HG02852 (cell line): ENCODE results near the gene AP2B1.
"Not testable (repeated sequence)": the region's sequence is repeated elsewhere in the genome, so short reads cannot be mapped to it uniquely, and the experiment has no call there.

Source experiments
- ATAC-seq: cut with Tn5 transposase; IDR thresholded peaks from one replicate; pipeline ENCODE4 v1.9.1; 2021; ENCODE audit warnings: mild to moderate bottlenecking, moderate library complexity; ENCODE audit not compliant: unreplicated experiment

The AP2B1 gene

DNA sequence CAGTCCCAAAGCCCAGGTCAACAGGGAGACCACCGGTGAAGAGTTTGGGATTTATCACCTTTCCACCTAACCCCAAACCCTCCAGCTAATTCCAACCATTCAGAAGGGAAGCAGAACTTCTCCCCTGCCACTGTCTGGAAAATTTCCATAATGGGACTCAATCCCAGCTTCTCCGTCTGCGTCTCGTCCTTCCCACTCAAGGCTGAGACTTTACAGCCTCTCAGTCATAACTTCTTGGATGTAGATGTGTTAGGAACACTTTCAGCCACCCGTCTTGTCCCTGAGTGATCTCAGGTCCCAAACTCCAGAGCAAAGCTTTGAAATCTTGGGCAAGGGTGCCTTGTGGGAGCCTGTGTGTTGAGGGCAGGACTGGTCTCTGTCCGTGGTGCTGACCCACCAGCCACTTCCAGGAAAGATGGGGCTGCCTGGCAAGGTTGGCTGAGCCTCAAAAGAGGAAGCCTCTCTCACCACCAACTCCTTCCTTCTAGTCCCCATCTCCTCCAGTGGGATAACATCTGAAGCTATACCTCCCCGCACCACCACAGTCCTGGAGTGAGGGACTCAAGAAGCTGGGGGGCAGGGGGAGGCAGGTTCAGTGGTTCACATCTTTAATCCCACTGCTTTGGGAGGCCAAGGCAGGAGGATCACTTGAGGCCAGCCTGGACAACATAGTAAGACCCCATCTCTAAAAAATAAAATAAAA lies 156.7 kb downstream of the AP2B1 start:
- no peak for ATAC-seq

DNA sequence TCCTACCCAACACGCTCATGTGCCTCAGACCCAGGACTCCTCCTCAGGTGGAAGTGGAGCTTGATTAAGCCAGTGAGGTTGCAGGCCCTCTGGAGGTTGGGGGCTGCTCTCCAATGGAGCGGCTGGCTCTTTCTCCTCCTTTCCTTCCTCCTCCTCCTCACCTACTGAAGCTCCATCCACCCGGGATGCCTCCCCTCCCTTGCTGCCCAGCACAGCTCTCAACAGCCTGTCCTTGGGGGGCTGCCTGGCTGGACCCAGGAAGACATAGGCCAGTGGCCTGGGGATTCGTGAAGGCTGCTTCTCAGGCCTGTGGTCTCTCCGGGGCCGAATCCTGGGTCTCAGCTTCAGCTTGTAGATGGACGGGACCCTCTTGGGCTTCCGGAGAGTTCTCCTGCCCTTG lies 157.7 kb downstream of the AP2B1 start:
- ATAC-seq = no peak

DNA sequence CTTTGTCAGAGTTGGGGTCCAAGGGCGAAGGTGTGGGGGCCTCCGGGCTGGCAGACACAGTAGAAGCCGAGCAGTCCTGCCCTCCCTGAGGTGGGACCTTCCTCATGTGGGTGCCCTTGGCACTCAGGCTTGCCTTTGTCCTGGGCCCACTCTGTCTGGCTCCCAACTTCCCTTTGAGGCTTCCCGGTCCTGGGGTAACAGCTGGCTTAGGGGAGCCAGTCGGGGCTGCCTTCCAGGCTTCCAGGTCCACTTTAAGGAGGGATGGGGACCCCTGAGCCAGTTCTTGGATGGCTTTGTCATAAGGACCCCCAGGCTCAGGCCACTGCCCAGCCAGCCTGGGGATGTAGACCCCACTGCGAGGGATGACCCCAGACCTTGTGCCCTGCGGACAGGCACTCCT lies 158.1 kb downstream of the AP2B1 start:
- no peak for ATAC-seq

DNA sequence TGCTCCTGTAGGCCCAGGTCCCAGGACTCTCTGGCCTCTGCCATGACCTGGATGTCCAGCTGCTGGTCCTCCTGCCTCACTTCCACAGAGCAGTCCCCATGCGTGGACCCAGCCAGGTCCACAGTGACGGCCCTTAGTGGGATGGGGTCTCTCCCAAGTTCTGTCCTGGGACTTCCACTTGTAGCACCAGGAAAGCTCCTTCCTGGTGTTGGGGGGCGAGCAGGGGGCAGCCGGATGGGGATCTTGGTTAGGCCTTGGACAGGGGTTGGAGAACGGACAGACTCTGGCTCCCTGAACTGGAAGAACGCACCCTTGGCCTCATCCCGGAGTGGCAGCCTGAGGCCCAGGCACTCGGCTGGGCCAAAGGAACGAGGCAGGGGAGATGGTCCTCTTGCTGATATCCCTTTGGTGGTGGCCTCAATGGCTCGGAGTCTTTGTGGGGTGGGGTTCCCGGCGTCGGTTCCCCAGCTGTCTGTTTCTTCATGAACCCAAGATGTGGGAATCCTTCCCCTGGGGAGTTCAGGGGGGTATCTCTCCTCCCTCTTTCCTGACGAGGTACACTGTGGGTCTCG lies 158.7 kb downstream of the AP2B1 start:
- no peak for ATAC-seq

DNA sequence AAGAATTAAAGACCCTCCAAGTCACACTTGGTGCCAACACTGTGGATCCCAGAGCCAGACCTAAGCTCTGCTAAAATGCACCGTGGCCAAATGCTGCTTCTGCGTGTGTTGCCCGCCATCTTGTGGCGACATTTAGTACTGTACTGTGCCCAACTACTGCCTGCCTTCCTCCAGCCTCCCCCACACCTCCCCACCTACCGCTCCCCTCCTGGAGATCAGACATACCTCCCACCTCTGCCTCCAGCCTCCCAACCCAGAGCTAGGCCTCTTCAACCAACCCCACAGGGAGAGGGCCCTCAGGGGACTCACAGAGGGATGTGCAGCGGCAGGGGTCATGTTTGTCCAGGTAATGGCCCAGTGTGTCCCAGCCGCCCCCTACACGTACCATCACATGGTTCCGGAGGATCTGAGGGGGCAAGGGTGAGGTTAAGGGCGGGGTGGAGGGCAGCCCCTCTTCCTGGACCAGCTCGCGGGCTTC lies 160.5 kb downstream of the AP2B1 start:
- no peak for ATAC-seq

DNA sequence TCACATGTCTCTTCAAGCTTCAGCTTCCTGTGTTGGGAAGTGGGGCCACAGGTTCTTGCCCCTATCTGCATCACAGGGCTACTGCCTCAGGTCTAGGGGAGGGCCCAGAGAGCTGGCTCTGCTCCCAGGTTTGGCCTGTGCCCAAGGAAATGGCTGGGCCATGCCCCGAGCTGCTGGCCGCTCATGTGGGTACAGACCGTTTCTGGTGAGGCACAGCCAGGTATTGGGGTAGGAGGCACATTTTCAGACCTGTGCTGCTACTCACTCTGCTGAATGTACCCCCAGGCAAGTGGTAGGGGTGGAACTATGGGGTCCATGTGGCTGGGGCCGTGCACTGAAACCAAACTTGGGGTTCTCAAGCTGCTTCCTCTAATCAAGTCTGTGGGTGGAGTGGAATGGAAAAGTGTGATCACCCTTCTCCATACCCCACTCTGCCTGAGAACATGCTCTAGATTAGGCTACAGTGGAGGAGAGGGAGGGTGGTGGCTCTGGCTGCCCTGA lies 161.3 kb downstream of the AP2B1 start:
- no peak for ATAC-seq

DNA sequence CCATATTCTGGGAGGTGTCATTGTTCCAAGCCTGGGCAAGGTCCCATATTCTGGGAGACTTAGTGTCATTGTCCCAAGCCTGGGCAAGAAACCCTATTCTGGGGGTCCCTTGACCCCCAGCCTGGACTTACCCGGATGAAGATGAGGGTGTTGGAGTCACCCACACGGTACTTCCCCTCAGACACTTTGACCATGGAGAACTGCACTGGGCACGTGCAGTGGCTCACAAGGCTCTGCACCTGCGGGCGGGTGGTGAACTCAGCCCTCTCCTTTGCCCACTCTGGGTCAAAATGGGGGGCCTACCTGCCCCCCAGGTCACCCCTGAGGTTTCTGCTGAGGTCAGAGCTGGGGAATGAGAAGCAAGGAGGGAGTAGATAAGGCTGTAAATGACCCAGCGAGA lies 161.9 kb downstream of the AP2B1 start:
- no peak for ATAC-seq

DNA sequence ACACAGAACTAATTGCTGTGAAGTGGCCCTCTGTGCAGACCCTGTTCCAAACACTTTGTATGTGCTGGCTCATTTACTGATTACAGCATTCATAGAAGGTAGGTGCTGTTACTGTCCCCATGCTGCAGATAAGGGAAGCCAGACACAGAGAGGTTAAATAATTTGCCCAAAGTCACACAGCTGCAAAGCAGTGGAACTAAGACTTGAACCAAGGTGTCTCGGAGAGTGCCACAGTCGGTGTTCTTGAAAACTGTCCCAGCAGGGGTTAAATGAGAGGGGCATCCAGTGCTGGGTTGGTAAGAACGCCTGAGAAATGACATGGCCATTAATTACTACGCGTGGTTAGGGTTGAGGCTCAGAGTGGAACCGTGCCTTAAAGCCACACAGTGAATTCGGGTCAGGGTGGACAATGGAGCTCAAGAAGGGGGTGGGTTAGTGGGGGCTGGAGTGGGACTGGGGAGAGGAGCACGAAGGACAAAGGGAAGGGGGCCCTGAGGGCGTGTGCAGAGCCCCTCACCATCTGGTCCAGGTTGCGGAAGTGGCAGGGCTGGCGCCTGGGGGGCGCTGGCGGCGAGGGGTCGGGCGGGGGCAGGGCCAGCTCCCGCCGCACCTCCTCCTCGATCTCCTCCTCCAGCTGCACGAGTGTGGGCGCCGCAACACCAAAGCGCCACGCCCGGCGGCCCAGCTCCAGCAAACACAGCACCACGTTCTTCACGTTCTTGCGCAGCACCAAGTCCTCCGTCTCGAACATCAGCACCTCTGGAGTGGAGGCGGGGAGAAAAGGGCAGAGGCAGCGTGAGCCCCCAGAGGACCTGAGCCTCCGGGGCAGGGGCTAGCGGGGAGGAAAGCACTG lies 162.7 kb downstream of the AP2B1 start:
- no peak for ATAC-seq

DNA sequence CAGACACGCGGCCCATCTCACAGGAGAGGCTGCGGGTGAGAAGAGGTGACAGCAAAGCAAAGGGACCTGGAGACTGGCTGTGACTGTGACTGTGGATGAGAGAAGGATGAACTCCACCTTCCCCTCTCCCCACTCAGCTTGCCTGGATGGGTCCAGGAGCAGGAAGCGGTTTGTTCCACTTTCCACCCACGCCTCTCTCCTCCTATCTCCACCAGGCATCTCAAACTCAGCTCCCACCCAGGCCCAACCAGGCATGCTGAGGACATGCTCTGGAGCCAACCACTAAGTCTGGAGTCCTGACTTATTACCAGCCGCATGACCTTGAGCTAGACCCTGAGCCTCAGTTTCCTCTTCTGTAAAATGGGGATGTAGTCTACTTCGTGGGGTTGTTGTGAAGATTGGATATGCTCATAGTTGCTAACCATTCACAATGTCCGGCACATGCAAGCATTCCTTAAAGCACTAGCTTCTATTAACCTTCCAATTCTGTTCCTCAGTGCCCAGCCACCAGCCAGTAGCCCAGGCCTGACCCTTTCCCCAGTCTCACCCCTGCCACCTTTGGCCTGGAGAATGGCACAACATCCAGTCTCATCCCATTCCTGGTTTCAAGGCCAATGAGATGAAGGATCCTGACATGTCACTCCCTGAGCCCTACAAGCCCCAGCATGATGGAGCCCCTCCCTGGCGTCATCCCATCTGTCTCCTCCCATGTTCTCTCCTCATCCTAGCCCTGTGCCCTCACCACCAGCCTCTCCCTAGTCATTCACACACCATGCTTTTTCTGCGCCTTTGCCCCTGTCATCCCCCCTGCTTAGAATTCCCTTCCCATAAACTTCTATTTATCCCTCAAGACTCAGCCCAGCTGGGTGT lies 163.6 kb downstream of the AP2B1 start:
- no peak for ATAC-seq

DNA sequence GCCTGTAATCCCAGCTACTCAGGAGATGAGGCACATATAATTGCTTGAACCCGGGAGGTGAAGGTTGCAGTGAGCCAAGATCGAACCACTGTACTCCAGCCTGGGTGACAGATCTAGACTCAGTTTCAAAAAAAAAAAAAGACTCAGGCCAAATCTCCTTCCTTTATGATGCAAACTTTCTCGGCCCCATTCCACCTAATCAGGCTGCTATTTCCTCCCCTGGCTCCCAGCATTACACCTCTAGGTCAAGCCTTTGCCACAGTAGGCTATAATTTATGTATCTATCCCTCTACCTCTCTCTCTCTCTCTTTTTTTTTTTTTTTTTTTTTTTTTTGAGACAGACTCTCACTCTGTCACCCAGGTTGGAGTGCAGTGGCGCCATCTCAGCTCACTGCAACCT lies 164.4 kb downstream of the AP2B1 start:
- ATAC-seq = not testable (repeated sequence)

DNA sequence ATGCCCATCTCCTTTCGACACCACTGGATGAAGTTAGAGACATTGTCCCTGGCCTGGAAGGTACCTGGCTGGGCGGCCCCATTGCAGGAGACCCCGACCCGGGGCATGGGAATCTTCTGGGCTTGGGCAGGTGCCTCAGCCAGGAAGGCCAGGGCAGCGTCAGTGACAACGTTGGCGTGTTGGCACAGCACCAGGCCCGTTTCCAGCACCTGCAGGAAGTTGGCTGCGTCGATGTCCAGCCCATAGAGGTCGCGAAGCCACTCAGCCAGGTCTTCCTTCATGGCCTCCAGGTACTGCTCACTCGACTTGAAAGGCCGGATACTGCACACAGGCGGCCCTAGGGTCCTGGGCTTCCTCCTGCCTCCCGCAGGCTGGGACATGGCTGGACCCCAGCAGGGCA lies 165.3 kb downstream of the AP2B1 start:
- no peak for ATAC-seq

DNA sequence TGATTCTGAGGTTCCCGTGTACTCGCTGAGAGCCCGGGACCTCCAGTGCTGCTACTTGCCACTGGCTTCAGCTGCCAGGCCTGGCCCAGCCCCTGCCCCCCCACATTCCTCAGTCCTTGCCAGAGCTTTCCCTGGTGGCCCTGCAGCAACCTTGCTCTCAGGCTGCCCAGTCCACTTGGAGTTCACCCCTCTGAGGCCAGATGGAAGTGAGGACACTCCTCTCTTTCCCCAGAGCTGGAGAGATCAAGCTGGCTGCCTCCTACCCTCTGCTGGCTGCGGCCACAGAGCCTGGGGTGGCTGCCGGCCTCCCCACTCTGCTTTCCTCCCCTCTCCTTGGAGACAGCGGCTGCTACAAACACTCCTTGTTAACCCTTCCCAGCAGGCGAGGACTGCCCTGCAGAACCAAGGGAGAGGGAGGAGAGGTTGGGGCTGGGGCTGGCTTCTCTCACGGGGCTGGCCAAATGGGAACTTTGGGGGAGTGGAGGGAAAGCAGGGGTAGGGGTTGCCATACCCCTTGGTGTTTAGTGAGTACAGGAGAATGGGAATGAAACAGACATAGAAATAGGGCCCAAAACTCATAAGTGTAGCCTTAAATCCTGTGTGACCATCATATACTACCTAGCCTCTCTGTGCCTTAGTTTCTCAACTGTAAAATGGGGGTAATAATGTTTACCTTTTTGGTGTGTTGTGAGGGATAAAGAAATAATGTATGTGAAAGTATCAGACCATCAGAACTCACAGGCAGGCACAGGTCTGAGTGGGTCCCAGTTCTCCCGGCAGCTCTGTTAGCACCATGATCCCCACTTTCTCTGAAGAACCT lies 166.0 kb downstream of the AP2B1 start, which contains the start of gene GAS2L2:
Gene GAS2L2 (minus strand): TSS at position 295 of the 820 bp plus-strand sequence. CDS start 389 bp downstream, outside the sequence.
- ATAC-seq = no peak

DNA sequence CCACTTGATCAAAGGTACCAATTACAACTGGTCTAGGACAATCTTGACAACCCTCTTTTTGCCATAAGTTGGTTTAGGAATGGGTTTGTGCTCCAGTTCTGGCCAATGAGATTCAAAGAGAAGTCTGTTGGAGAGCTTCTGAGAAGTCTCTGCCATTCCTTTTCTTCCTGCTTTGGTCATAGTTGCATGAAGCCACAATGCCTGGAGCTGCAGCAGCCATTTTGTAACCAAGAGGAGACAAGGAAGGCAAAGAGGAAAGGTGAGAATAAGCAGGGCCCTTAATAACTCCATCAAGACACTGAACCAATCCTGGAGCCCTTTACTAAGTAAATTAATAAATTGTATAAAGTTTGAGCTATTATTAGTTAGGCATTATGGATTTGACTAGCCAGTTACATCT lies 170.1 kb downstream of the AP2B1 start:
- ATAC-seq = no peak

DNA sequence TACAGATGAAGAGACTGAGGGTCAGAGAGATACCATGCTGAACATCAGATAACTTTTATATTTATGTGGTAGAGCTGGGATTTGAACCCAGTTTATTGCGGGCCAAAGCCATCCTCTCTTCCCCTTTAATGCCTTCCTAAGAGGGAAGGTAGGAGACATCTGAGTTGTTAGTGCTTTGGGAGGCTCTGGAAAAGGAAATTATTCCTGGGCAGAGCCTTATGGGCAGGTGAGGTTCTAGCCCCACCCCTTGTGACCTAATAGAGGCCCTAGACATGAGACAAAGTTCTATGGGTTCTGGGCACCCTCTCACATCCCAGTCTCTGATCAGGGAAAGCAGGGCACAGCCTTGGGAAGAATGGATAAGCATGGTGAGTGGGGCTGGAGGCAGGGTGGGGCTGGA lies 173.5 kb downstream of the AP2B1 start, which contains the start of gene C17orf50:
Gene C17orf50 (plus strand): TSS at position 301 of the 400 bp plus-strand sequence. CDS start 55 bp downstream, at position 356.
- no peak for ATAC-seq

DNA sequence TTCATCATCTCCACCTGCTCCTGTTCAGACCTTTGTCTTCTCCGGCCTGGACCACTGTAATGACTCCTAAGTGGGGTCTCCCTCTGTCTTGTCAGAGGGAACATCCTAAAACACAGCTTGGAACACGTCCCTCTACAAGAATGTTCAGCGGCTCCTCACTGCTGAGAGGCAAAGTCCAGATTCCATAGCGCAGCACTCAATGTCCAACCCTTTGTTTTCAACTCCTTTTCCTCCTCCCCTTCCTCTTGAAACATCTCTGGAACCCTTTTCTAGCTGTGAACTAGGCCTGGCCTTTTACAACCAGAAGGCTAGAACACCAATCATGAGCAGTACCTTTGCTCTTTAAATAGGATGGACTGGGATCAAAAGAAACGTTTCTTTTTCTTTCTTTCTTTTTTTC lies 174.5 kb downstream of the AP2B1 start:
- no peak for ATAC-seq

DNA sequence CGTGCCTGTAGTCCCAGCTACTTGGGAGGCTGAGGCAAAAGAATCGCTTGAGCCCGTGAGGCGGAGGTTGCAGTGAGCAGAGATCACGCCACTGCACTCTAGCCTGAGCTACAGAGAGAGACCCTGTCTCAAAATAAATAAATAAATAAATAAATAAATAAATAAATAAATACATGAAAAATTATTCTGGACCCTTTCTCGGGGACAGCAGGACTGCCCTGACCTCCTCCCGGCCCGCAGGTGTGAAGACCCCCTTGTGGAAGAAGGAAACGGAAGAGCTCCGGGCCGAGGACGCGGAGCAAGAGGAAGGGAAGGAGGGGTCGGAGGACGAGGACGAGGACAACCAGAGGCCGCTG lies 176.6 kb downstream of the AP2B1 start:
- ATAC-seq = no peak

DNA sequence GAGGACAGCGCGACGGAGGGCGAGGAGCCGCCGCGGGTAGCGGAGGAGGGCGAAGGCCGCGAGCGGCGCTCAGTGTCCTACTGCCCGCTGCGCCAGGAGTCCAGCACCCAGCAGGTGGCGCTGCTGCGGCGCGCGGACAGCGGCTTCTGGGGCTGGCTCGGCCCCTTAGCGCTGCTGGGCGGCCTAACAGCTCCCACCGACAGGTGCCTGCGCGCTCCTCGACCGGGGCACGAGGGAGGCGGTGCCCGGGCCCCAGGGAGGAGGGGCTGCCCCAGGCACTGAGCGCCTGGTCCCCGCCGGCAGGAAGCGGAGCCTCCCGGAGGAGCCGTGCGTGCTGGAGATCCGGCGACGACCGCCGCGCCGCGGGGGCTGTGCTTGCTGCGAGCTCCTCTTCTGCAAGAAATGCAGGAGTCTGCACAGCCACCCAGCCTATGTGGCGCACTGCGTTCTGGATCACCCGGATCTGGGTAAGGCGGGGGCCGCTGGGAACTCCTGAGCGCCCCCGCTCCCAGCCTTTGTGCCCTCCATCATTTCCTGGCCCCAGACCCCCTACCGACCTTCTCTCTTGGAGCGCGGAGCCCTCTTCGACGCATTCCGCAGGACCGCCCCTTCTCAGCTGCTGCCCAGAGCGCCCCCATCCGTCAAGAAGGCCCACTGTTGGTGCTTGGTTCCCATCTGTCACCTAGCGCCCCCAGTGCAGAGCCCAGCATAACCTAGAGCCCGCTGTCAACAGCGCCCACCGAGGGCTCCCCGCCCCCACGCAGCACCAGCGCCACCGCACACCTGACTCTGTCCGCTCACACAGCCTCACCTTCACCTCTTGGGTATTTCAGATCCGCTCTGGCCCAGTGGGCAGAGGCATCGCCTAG lies 177.2 kb downstream of the AP2B1 start:
- peak; percentile 77 for ATAC-seq

DNA sequence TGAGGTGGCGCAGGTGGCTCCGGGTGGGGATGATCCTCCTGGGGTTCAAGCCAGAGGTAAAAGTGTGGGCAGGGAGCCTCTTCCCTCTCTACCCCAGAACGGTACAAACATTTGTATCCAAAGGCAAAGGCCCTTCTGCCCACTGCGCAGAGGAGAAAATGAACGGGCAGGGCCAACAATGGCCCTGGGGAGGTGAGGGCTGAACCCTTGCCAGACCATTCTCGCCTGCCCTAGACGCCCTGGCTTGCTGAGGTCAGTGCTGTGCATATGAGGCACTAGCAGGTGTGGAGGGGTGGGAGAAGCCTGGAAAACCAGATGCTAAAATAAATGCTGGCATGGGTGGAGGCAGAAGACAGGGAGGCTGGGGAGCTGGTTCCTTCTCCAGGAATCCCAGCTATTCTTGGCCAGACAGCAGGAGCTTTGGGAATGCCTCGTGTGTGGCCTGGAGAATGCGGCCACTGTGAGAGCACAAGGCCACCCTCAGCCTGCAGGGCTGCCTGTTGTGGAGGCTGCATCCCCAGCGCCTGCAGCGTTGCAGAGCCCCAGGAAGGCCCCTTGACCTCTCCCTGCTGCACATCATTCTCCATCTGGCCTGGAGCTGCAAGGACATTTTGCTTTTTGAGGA lies 178.1 kb downstream of the AP2B1 start:
- ATAC-seq = no peak
